Left ventricle myocardium superior (tissue), 1 donor: ENCODE results near the gene RBP4. TPM values are rescaled to one million over a fixed set of nuclear protein-coding genes. Genes with fewer than 3 reads are reported as not detected.
A peak's percentile ranks its signal among the peaks of the same experiment; 100 is the strongest.
"Not testable (repeated sequence)": the region's sequence is repeated elsewhere in the genome, so short reads cannot be mapped to it uniquely, and the experiment has no call there.

Experiments used
- ATAC-seq: fragments of 200-7000 bp; cut with Tn5 transposase; one replicate; pipeline ENCODE4 v1.9.1; 2020; ENCODE audit warnings: mild to moderate bottlenecking, moderate library complexity
- DNase-seq: peaks from one replicate; pipeline ENCODE4 v3.0.0-alpha.2; 2020
- intact Hi-C: fragments of 100-400 bp; cut with micrococcal nuclease; formaldehyde crosslinking; loops from one replicate; pipeline ENCODE4 v1.11.0; 2022
- total RNA-seq: library from RNA; stranded (reverse); fragmentation: NEBNext Ultra II Directional; extraction: Animal tissue kit (Norgen Biotek cat#: 25700); gene quantifications from one replicate; pipeline ENCODE4 v1.2.1, GENCODE V29; 2021
- donor health status: DM: no; HTN: yes; CAD: no; lungs with severe emphysema.

RBP4 gene
- total RNA-seq, 1 donor from 2014 or later, result 4.2 TPM

GRCh38 chr10:93572606-93573005, 28.4 kb downstream of the RBP4 start:
- intact Hi-C loops, result no loop called here
- no peak for ATAC-seq
- no peak for DNase-seq

DNA sequence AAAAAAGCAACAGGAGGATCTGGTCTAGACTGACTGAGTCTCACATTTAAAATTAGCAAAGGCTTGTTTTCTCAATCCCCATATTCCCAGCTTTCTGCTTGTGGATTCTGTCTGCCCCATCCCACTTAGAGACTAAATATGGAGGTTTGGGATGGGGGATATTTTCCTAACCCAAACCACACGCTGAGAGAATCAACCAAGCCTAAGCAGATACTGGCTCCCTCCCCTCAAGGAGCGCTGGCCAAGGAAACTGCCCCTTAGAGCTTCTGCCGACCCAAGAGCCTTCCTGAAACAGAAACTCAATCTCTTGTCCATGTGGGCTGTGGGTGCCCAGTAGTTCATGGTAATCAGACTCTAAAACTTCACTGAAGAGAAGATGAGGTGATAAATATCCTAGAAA, 30.7 kb downstream of the RBP4 start:
- ATAC-seq, result no peak
- intact Hi-C loops, result no loop called here
- DNase-seq, result no peak

GRCh38 chr10:93568105-93568390, 33.0 kb downstream of the RBP4 start:
- intact Hi-C loops, result no loop called here
- ATAC-seq (peak; percentile 23), DNase-seq (no peak)

- ATAC-seq, result no peak
- intact Hi-C loops, result no loop called here
- no peak for DNase-seq
These were observed 33.5 kb downstream of the RBP4 start for GRCh38 chr10:93567277-93568104.

- peak; percentile 64 for DNase-seq
- ATAC-seq, result peak; percentile 82
- intact Hi-C loops, result no loop called here
These were observed 34.4 kb downstream of the RBP4 start, which contains the start of gene FFAR4 for GRCh38 chr10:93566435-93567276. TSS of gene FFAR4 (plus strand) at chr10:93566665. CDS start at chr10:93566721, 56 bp downstream.

- no peak for ATAC-seq
- no peak for DNase-seq
- intact Hi-C loops, result no loop called here
These were observed 35.6 kb downstream of the RBP4 start for GRCh38 chr10:93565446-93565845.

DNA sequence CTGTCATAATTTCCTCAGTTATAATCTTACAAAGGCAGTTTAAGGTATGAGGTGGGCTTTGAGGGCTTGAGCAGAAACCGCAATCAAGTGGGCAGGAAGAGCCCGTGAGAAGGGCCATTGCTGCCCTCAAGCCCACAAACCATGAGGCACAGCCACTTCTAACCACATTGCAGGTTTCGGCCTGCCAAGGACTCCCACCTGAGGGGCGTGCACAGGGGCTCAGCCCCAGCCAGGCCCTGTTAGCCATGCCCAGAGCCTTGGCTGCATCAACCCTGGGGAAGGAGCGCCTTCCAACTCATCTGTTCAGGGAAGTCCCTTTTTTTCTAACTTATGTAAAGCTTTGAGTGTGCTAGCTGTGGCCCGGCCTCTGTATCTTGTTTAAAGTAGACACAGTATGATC, 40.5 kb downstream of the RBP4 start:
- intact Hi-C loops, result no loop called here
- no peak for DNase-seq
- ATAC-seq, result no peak

DNA sequence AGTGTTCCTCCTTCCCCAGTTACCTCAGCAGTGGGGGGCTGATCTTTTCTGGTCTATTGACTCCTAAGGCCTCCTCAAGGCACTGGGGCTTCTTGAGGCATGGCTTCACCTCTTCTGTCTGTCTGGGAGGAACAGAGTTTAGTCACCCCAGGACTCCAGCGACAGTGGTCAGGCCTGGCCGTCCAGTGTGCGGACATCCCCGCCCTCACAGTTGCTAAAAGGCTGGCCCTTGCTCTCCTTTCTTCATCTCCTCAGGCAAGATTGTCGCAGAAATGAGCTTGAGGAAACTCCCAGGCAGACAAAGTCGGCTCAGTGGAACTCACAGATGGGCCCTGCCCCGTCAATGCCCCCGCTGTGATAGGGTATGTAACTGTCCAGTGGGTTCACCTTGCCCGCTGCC, 41.5 kb downstream of the RBP4 start:
- intact Hi-C loops, result no loop called here
- ATAC-seq (no peak), DNase-seq (no peak)

- intact Hi-C loops, result no loop called here
- peak; percentile 78 for DNase-seq
- peak; percentile 92 for ATAC-seq
These were observed 46.1 kb downstream of the RBP4 start for GRCh38 chr10:93554760-93555432.

GRCh38 chr10:93554316-93554663, 46.7 kb downstream of the RBP4 start:
- intact Hi-C loops, result no loop called here
- ATAC-seq, result no peak
- DNase-seq, result no peak

DNA sequence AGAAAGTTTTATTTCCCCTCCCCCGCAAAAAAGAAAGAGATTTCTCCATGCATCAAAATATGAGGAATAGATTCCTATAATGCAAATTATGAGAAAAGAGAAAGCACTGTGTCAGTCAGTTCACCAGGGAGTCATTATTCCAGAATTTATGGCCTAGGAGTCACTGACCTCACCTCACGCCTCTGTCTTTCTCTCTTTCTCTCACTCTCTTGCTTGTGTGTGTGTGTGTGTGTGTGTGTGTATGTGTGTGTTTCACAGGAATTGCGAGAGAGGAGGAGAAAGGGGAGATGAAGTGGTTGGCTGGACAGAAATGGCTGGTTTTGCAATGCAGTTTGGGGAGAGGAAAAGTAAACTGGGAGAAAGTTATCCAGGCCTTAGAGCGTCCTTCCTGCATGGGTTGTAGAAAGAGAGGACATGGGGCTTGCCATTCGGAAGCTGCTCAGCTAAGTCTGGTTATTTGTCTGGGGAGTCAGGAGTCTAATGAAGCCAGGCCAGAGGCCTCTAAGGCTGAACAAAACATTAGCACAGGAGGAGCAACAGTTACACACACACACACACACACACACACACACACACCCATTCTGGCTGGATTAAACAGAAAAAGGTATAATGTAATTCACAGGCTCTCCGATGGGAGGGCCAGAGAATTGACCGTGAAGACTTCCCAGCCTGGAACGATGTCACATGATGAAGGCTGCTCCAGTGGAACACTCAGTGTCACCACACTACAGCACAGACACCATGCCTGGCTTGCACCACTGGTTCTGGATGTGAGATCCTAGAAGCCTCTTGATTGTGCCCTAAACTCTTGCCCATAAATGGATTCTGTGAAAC, 47.3 kb downstream of the RBP4 start:
- intact Hi-C loops, result no loop called here
- DNase-seq, result no peak
- ATAC-seq, result no peak

DNA sequence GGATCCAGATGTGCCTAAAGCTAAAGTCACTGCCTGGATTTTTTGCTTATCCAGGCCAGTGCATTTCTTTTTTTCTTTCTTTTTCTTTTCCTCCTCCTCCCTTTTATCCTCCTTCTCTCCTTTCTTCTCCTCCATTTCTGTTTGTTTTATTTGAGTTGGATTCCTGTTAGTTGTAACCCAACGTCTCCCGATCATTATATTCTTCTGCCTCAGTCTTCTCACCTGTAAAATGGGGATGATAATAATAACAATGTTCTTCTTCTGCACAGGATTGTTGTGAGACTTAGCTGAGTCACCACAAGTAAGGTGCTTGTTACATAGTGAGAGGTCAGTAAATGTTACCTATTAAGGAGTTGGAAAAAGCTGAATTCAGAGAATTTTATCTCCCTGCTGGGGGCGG, 48.3 kb downstream of the RBP4 start:
- intact Hi-C loops, result no loop called here
- no peak for ATAC-seq
- no peak for DNase-seq

- ATAC-seq (no peak), DNase-seq (no peak)
- intact Hi-C loops, result no loop called here
These were observed 50.4 kb downstream of the RBP4 start for GRCh38 chr10:93550606-93551005.

DNA sequence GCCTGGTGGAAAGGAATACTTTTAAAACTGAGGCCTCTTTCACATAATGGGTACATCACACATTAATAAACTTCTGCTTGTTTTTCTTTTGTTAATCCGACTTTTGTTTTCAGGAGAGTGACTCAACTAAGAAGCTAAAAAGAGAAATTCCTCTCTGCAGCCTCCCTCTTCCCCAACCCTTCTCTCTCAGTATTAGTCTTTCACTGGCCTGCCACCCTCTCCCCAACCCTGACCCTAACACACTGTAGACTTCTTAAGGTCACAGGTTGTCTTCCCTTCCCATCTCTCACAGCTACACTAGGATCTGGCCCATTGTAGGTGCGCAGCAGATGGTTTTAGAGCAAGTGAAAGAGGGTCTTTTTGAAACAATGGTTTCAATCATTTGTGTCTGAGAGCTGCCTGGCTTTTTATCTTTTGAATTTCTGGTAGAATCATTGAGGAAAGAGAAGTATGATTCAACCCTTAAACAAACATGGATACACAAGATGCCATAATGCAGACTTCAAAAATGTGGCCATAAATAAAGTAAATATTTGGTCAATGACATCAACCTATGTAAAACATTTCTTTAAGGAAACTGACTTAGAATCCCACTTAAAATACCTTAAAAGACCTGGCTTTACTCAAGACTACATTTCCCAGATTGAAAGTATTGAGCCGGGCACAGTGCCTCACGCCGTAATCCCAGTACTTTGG, 52.5 kb downstream of the RBP4 start:
- no peak for ATAC-seq
- intact Hi-C loops, result no loop called here
- DNase-seq, result no peak

- intact Hi-C loops, result no loop called here
- ATAC-seq, result no peak
- no peak for DNase-seq
These were observed 53.5 kb downstream of the RBP4 start for GRCh38 chr10:93547522-93547921.

- intact Hi-C loops, DNase-seq: not testable (repeated sequence)
These were observed 54.0 kb downstream of the RBP4 start for GRCh38 chr10:93546995-93547394.

GRCh38 chr10:93542358-93542791, 58.7 kb downstream of the RBP4 start:
- ATAC-seq, result peak; percentile 99
- peak; percentile 86 for DNase-seq
- intact Hi-C loops, result no loop called here

More at GRCh38 chr10:93546995-93547394, 54.0 kb downstream of the RBP4 start:
- ATAC-seq, result not testable (repeated sequence)
